HepG2 (cell line): Measurements from ENCODE around the gene EXOSC6. TPM values are rescaled to one million over a fixed set of nuclear protein-coding genes. Genes with fewer than 3 reads are reported as not detected.

Experiments used
- FOXJ3 ChIP-seq: sonication (generic); formaldehyde crosslinking; IDR thresholded peaks from 2 replicates; pipeline ENCODE4 v1.4.0; 2020; ENCODE audit warnings: missing genetic modification reagents, mild to moderate bottlenecking, borderline replicate concordance
- FOXP1 ChIP-seq, 2 experiments: fragments of 450-650 bp in 1 of 2; IDR thresholded peaks; 2 replicates each; pipeline ENCODE4 v1.6.1; 2017 to 2018; ENCODE audit warnings: antibody characterized with exemption in 1 of 2
- HNRNPK ChIP-seq: fragments of 200-400 bp; formaldehyde crosslinking; IDR thresholded peaks from 2 replicates; pipeline ENCODE4 v1.6.1; 2018; ENCODE audit warnings: low read length, low read depth, moderate library complexity, mild to moderate bottlenecking; ENCODE audit not compliant: poor library complexity, severe bottlenecking
- KDM4B ChIP-seq: sonication (generic); formaldehyde crosslinking; IDR thresholded peaks from 2 replicates; pipeline ENCODE4 v1.4.0; 2020; ENCODE audit warnings: missing genetic modification reagents
- KLF9 ChIP-seq: IDR thresholded peaks from 2 replicates; pipeline ENCODE4 v1.6.1; 2016; ENCODE audit warnings: low read depth
- MBD4 ChIP-seq: IDR thresholded peaks from 2 replicates; pipeline ENCODE4 v1.6.1; 2012; ENCODE audit warnings: low read length, inconsistent platforms, borderline replicate concordance
- PAWR ChIP-seq: sonication (generic); formaldehyde crosslinking; IDR thresholded peaks from 2 replicates; pipeline ENCODE4 v1.4.0; 2020; ENCODE audit warnings: missing genetic modification reagents, mild to moderate bottlenecking, borderline replicate concordance
- POLR2AphosphoS2 ChIP-seq: IDR thresholded peaks from 2 replicates; pipeline ENCODE4 v1.6.1; 2011; ENCODE audit warnings: low read depth, low read length, improper control_type of control experiment
- RBM22 ChIP-seq: fragments of 200-400 bp; formaldehyde crosslinking; optimal IDR thresholded peaks from 2 replicates; pipeline ENCODE3; 2017; ENCODE audit warnings: mild to moderate bottlenecking, low read length, moderate library complexity
- RNF2 ChIP-seq: fragments of 450-650 bp; conservative IDR thresholded peaks from 2 replicates; pipeline ENCODE4 v1.6.1; 2016; ENCODE audit warnings: low read depth
- SIX4 ChIP-seq: sonication (generic); formaldehyde crosslinking; IDR thresholded peaks from 2 replicates; pipeline ENCODE4 v1.4.0; 2020; ENCODE audit warnings: missing genetic modification reagents
- SMAD9 ChIP-seq: sonication (generic); formaldehyde crosslinking; IDR thresholded peaks from 2 replicates; pipeline ENCODE4 v1.5.1; 2020; ENCODE audit warnings: mild to moderate bottlenecking, missing genetic modification reagents
- TAF15 ChIP-seq: fragments of 200-400 bp; formaldehyde crosslinking; IDR thresholded peaks from one replicate; pipeline ENCODE4 v1.6.1; 2018; ENCODE audit warnings: mild to moderate bottlenecking, low read depth, low read length; ENCODE audit not compliant: poor library complexity, severe bottlenecking
- ZFP1 ChIP-seq: IDR thresholded peaks from 2 replicates; pipeline ENCODE4 v1.6.1; 2016
- ZFP36L1 ChIP-seq: sonication (generic); formaldehyde crosslinking; IDR thresholded peaks from 2 replicates; pipeline ENCODE4 v1.8.0; 2022; ENCODE audit warnings: mild to moderate bottlenecking, missing genetic modification reagents, moderate library complexity
- ZKSCAN5 ChIP-seq: sonication (generic); formaldehyde crosslinking; IDR thresholded peaks from 2 replicates; pipeline ENCODE4 v1.5.1; 2020; ENCODE audit warnings: mild to moderate bottlenecking, missing genetic modification reagents
- ZNF558 ChIP-seq: sonication (generic); formaldehyde crosslinking; IDR thresholded peaks from 2 replicates; pipeline ENCODE4 v1.9.0; 2022; ENCODE audit warnings: mild to moderate bottlenecking, missing genetic modification reagents, borderline replicate concordance
- ZNF747 ChIP-seq: sonication (generic); formaldehyde crosslinking; IDR thresholded peaks from 2 replicates; pipeline ENCODE4 v1.8.1; 2023; ENCODE audit warnings: missing genetic modification reagents, mild to moderate bottlenecking, borderline replicate concordance
- ZNF768 ChIP-seq: sonication (generic); formaldehyde crosslinking; IDR thresholded peaks from 2 replicates; pipeline ENCODE4 v1.4.0; 2020; ENCODE audit warnings: missing genetic modification reagents
- ZSCAN20 ChIP-seq: sonication (generic); formaldehyde crosslinking; IDR thresholded peaks from 2 replicates; pipeline ENCODE4 v1.4.0; 2020; ENCODE audit warnings: missing genetic modification reagents, mild to moderate bottlenecking, borderline replicate concordance
- polyA plus RNA-seq, 8 experiments: library from polyadenylated mRNA; depleted of rRNA in 3 of 8; stranded (reverse) in 7 of 8; unstranded in 1 of 8; fragments of >200 nt; fragmentation: Illumina TruSeq in 4 of 8; extraction: Trizol in 4 of 8; gene quantifications; 2 replicates each; pipeline versions ENCODE4 v1.2.1 to v1.2.3, GENCODE V29; 2011 to 2016; ENCODE audit warnings: low read depth in 4 of 8, missing spikeins in 1 of 8, mixed read lengths in 1 of 8; ENCODE audit not compliant: insufficient read depth in 1 of 8
- total RNA-seq, 5 experiments: library from RNA; depleted of rRNA; stranded (reverse); fragments of >200 nt; fragmentation: Illumina TruSeq; extraction: Trizol; gene quantifications; 2 replicates each; pipeline ENCODE4 v1.2.3, GENCODE V29; 2016; ENCODE audit warnings: low read depth in 1 of 5
- TF ChIP-seq, protein P1 (sequence below): sonication (generic); formaldehyde crosslinking; IDR thresholded peaks from 2 replicates; pipeline ENCODE4 v1.5.0; 2020; ENCODE audit warnings: mild to moderate bottlenecking, missing genetic modification reagents
- TF ChIP-seq, protein P2 (sequence below): sonication (generic); formaldehyde crosslinking; IDR thresholded peaks from 2 replicates; pipeline ENCODE4 v1.4.0; 2020; ENCODE audit warnings: missing genetic modification reagents
- TF ChIP-seq, protein P3 (sequence below): sonication (generic); formaldehyde crosslinking; IDR thresholded peaks from 2 replicates; pipeline ENCODE4 v1.5.0; 2020; ENCODE audit warnings: mild to moderate bottlenecking, missing genetic modification reagents

EXOSC6 gene
- total and polyA plus RNA-seq, 2 of the 13 experiments (the other 11 are each of a cell fraction or from before 2014, with no cell fraction given): 13.1 to 39.9 TPM

DNA sequence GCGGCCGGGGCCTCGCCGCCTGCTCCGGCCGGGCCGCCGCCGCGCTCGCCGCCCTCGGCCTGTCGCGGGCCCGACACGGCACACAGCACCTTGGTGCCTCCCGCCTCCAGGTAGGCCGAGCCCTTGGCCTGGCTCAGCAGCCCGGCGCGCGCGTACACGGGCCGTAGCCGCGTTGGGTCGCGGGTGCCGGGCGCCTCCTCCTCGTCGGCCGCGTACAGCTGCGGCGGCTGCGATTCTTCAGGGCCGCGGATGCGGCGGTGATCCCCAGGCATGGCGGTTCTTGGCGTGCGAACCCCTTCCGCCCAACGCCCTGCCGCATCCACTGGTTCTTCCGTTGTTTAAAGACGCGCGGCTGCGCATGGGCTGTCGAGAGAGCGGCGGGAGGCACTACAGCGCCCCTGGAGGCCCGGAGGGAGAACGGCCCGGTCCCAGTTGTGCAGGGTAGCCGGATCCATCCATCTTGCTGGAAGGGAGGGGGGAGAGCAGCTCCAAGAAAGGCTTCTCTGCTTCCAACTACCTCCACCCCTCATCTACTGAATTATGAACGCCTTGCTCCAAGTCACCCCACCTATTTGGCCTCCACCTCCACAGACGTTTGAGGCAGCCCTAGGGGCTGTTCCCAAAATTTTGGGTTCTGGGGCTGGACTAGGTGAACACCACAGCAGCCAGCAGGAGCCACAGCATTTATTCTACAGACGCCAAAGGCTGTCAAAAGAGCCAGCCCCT, at the start of gene EXOSC6 (continued):
- no peak for TF ChIP-seq FOXP1 (IDR thresholded peaks at IDR 0.05)
- peak; percentile 29; the same call in 1 of the 2 replicates for TF ChIP-seq FOXP1 (CRISPR knock-in tag; IDR thresholded peaks at IDR 0.05)
- TF ChIP-seq MBD4: no peak
- TF ChIP-seq ZNF768 (CRISPR knock-in tag): peak; percentile 81; the same call in 1 of the 2 replicates
- TF ChIP-seq ZSCAN20 (CRISPR knock-in tag): no peak
- peak; percentile 93; the same call in 1 of the 2 replicates for TF ChIP-seq ZNF747 (CRISPR knock-in tag)
- no peak for TF ChIP-seq ZKSCAN5 (CRISPR knock-in tag)
- peak; percentile 70 for TF ChIP-seq RNF2
- TF ChIP-seq FOXJ3: no peak
- peak; percentile 99 for TF ChIP-seq ZFP36L1 (CRISPR knock-in tag)
- TF ChIP-seq, protein P1, sequence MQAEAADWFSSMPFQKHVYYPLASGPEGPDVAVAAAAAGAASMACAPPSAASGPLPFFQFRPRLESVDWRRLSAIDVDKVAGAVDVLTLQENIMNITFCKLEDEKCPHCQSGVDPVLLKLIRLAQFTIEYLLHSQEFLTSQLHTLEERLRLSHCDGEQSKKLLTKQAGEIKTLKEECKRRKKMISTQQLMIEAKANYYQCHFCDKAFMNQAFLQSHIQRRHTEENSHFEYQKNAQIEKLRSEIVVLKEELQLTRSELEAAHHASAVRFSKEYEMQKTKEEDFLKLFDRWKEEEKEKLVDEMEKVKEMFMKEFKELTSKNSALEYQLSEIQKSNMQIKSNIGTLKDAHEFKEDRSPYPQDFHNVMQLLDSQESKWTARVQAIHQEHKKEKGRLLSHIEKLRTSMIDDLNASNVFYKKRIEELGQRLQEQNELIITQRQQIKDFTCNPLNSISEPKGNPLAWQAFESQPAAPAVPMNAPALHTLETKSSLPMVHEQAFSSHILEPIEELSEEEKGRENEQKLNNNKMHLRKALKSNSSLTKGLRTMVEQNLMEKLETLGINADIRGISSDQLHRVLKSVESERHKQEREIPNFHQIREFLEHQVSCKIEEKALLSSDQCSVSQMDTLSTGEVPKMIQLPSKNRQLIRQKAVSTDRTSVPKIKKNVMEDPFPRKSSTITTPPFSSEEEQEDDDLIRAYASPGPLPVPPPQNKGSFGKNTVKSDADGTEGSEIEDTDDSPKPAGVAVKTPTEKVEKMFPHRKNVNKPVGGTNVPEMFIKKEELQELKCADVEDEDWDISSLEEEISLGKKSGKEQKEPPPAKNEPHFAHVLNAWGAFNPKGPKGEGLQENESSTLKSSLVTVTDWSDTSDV: peak; percentile 81
- peak; percentile 98 for TF ChIP-seq KDM4B (CRISPR knock-in tag)
- TF ChIP-seq, protein P2, sequence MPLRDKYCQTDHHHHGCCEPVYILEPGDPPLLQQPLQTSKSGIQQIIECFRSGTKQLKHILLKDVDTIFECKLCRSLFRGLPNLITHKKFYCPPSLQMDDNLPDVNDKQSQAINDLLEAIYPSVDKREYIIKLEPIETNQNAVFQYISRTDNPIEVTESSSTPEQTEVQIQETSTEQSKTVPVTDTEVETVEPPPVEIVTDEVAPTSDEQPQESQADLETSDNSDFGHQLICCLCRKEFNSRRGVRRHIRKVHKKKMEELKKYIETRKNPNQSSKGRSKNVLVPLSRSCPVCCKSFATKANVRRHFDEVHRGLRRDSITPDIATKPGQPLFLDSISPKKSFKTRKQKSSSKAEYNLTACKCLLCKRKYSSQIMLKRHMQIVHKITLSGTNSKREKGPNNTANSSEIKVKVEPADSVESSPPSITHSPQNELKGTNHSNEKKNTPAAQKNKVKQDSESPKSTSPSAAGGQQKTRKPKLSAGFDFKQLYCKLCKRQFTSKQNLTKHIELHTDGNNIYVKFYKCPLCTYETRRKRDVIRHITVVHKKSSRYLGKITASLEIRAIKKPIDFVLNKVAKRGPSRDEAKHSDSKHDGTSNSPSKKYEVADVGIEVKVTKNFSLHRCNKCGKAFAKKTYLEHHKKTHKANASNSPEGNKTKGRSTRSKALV (CRISPR knock-in tag): peak; percentile 97
- TF ChIP-seq POLR2AphosphoS2: peak; percentile 90
- TF ChIP-seq KLF9 (CRISPR knock-in tag): peak; percentile 81; the same call in 1 of the 2 replicates
- TF ChIP-seq RBM22: peak; percentile 100
- TF ChIP-seq TAF15: peak; percentile 99
- TF ChIP-seq HNRNPK: peak; percentile 47
- TF ChIP-seq, protein P3, sequence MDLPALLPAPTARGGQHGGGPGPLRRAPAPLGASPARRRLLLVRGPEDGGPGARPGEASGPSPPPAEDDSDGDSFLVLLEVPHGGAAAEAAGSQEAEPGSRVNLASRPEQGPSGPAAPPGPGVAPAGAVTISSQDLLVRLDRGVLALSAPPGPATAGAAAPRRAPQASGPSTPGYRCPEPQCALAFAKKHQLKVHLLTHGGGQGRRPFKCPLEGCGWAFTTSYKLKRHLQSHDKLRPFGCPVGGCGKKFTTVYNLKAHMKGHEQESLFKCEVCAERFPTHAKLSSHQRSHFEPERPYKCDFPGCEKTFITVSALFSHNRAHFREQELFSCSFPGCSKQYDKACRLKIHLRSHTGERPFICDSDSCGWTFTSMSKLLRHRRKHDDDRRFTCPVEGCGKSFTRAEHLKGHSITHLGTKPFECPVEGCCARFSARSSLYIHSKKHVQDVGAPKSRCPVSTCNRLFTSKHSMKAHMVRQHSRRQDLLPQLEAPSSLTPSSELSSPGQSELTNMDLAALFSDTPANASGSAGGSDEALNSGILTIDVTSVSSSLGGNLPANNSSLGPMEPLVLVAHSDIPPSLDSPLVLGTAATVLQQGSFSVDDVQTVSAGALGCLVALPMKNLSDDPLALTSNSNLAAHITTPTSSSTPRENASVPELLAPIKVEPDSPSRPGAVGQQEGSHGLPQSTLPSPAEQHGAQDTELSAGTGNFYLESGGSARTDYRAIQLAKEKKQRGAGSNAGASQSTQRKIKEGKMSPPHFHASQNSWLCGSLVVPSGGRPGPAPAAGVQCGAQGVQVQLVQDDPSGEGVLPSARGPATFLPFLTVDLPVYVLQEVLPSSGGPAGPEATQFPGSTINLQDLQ (CRISPR knock-in tag): peak; percentile 95
- TF ChIP-seq ZFP1 (CRISPR knock-in tag): peak; percentile 87
- TF ChIP-seq PAWR (CRISPR knock-in tag): peak; percentile 77; the same call in 1 of the 2 replicates
- TF ChIP-seq SMAD9: no peak; the same call in 1 of the 2 replicates
- TF ChIP-seq SIX4 (CRISPR knock-in tag): peak; percentile 56; the same call in 1 of the 2 replicates
- TF ChIP-seq ZNF558 (CRISPR knock-in tag): peak; percentile 91; the same call in 1 of the 2 replicates
